IMR-90 (cell line): ENCODE data around the gene CACNB3. TPM values are rescaled to one million over a fixed set of nuclear protein-coding genes. Genes with fewer than 3 reads are reported as not detected.

Experiments
- ATAC-seq: fragments of 200-7000 bp; cut with Tn5 transposase; 2 replicates; pipeline ENCODE4 v1.9.1; 2020; ENCODE audit warnings: low read depth, mild to moderate bottlenecking, moderate library complexity
- BruUV-seq: library from RNA; stranded (reverse); fragments of 400-500 nt; replicated peaks from 2 replicates; lab custom pipeline; 2021; lab: Mats Ljungman, UMichigan
- CTCF ChIA-PET: fragments of 300-600 bp; formaldehyde crosslinking; extraction: SDS; loops from one replicate; lab custom pipeline; 2021; ENCODE audit warnings: antibody characterized with exemption; lab: Yijun Ruan, JAX
- POLR2A ChIA-PET: fragments of 300-600 bp; sonication (Branson Sonifier 250); formaldehyde crosslinking; loops from one replicate; lab custom pipeline; 2022; ENCODE audit warnings: antibody characterized with exemption; ENCODE audit not compliant: unreplicated experiment; lab: Charles Lee
- DNase-seq: peaks from one replicate; pipeline ENCODE4 v3.0.0; 2013
- H2AFZ ChIP-seq: replicated peaks from 2 replicates; pipeline ENCODE3; 2013; ENCODE audit warnings: low read length, mild to moderate bottlenecking; ENCODE audit not compliant: poor library complexity
- H2AK5ac ChIP-seq: 2 replicates; pipeline ENCODE4 v1.6.1; 2013; ENCODE audit warnings: low read depth, low read length, inconsistent platforms
- H2AK9ac ChIP-seq: replicated peaks from 2 replicates; pipeline ENCODE3; 2013; ENCODE audit warnings: mild to moderate bottlenecking, low read depth, low read length, moderate library complexity; ENCODE audit not compliant: poor library complexity
- H2BK120ac ChIP-seq: 2 replicates; pipeline ENCODE4 v1.6.1; 2013; ENCODE audit warnings: low read depth, low read length, inconsistent platforms
- H2BK15ac ChIP-seq: 3 replicates; pipeline ENCODE4 v1.6.1; 2013; ENCODE audit warnings: low read depth, low read length, inconsistent platforms
- H2BK20ac ChIP-seq: 2 replicates; pipeline ENCODE4 v1.6.1; 2013; ENCODE audit warnings: low read depth, mild to moderate bottlenecking, inconsistent platforms, low read length, moderate library complexity
- H2BK5ac ChIP-seq: 2 replicates; pipeline ENCODE4 v1.6.1; 2013; ENCODE audit warnings: mild to moderate bottlenecking, low read depth, low read length, inconsistent platforms; ENCODE audit not compliant: poor library complexity, severe bottlenecking
- H3K14ac ChIP-seq: replicated peaks from 2 replicates; pipeline ENCODE4 v1.6.1; 2013; ENCODE audit warnings: low read depth, low read length, inconsistent platforms
- H3K18ac ChIP-seq: 2 replicates; pipeline ENCODE4 v1.6.1; 2013; ENCODE audit warnings: low read depth, low read length, control low read depth
- H3K23ac ChIP-seq: 2 replicates; pipeline ENCODE4 v1.6.1; 2013; ENCODE audit warnings: low read depth, low read length, inconsistent platforms
- H3K27ac ChIP-seq: 2 replicates; pipeline ENCODE4 v1.5.1; 2013; ENCODE audit warnings: mild to moderate bottlenecking, control low read depth, low read length; ENCODE audit not compliant: insufficient read depth
- H3K27me3 ChIP-seq: 2 replicates; pipeline ENCODE4 v1.6.1; 2013; ENCODE audit warnings: low read length; ENCODE audit not compliant: control insufficient read depth, insufficient read depth
- H3K36me3 ChIP-seq: 2 replicates; pipeline ENCODE4 v1.6.1; 2013; ENCODE audit warnings: low read length, mixed read lengths; ENCODE audit not compliant: control insufficient read depth, insufficient read depth
- H3K4ac ChIP-seq: 2 replicates; pipeline ENCODE4 v1.6.1; 2013; ENCODE audit warnings: low read depth, low read length, inconsistent platforms
- H3K4me1 ChIP-seq: 2 replicates; pipeline ENCODE4 v1.6.1; 2013; ENCODE audit warnings: low read length, mixed read lengths; ENCODE audit not compliant: control insufficient read depth, insufficient read depth
- H3K4me2 ChIP-seq: 2 replicates; pipeline ENCODE4 v1.6.1; 2013; ENCODE audit warnings: low read depth, mild to moderate bottlenecking, control low read depth, low read length, moderate library complexity
- H3K4me3 ChIP-seq: 2 replicates; pipeline ENCODE4 v1.5.1; 2013; ENCODE audit warnings: low read depth, mild to moderate bottlenecking, control low read depth, low read length, moderate library complexity; ENCODE audit not compliant: insufficient read depth
- H3K56ac ChIP-seq: 2 replicates; pipeline ENCODE4 v1.6.1; 2013; ENCODE audit warnings: low read length, inconsistent platforms; ENCODE audit not compliant: insufficient read depth; ENCODE audit errors: extremely low read depth
- H3K79me1 ChIP-seq, 2 experiments: 2 replicates each; pipeline ENCODE4 v1.6.1; 2013; ENCODE audit warnings: low read length in 2 of 2, inconsistent platforms in 1 of 2, low read depth in 1 of 2
- H3K9ac ChIP-seq: 2 replicates; pipeline ENCODE4 v1.6.1; 2013; ENCODE audit warnings: low read depth, low read length, control low read depth
- H3K9me1 ChIP-seq: 2 replicates; pipeline ENCODE4 v1.6.1; 2013; ENCODE audit warnings: low read length, inconsistent platforms; ENCODE audit not compliant: insufficient read depth
- H3K9me3 ChIP-seq: 2 replicates; pipeline ENCODE4 v1.6.1; 2013; ENCODE audit warnings: low read length; ENCODE audit not compliant: control insufficient read depth, insufficient read depth
- H4K20me1 ChIP-seq: 2 replicates; pipeline ENCODE4 v1.6.1; 2013; ENCODE audit warnings: low read length, inconsistent platforms; ENCODE audit not compliant: insufficient read depth
- H4K5ac ChIP-seq: 2 replicates; pipeline ENCODE4 v1.6.1; 2013; ENCODE audit warnings: mild to moderate bottlenecking, low read depth, low read length, control low read depth
- H4K8ac ChIP-seq, 2 experiments: 2 replicates each; pipeline ENCODE4 v1.6.1; 2013; ENCODE audit warnings: low read depth in 2 of 2, low read length in 2 of 2, control low read depth in 1 of 2, inconsistent platforms in 1 of 2
- H4K91ac ChIP-seq: 2 replicates; pipeline ENCODE4 v1.6.1; 2013; ENCODE audit warnings: low read depth, low read length, inconsistent platforms; ENCODE audit not compliant: insufficient read depth
- CTCF ChIP-seq: conservative IDR thresholded peaks from 2 replicates; pipeline ENCODE4 v1.5.1; 2012; ENCODE audit warnings: mild to moderate bottlenecking, low read depth, low read length, improper control_type of control experiment
- MAZ ChIP-seq: IDR thresholded peaks from 2 replicates; pipeline ENCODE4 v1.6.1; 2012; ENCODE audit warnings: low read depth, mild to moderate bottlenecking, low read length, improper control_type of control experiment, moderate library complexity, borderline replicate concordance
- MXI1 ChIP-seq: IDR thresholded peaks from 2 replicates; pipeline ENCODE4 v1.6.1; 2012; ENCODE audit warnings: low read depth, mild to moderate bottlenecking, low read length, moderate library complexity, borderline replicate concordance
- WGBS, 2 experiments: methylation state at CpG; one replicate each; pipeline versions ENCODE4 v1.1.5 to v1.1.7; 2013; ENCODE audit warnings: missing lambda C conversion rate in 2 of 2; ENCODE audit not compliant: insufficient read length in 1 of 2; ENCODE audit errors: extremely low coverage in 2 of 2; 5-methylcytosine and 5-hydroxymethylcytosine counted together
- dilution Hi-C: fragments of 300-500 bp; cut with HindIII; formaldehyde crosslinking; loops from one replicate; pipeline ENCODE4 v1.14.3; 2018; ENCODE audit warnings: low sequenced_read_pairs; ENCODE audit not compliant: unreplicated experiment
- in situ Hi-C: fragments of 300-500 bp; cut with MboI; formaldehyde crosslinking; loops from 3 replicates; pipeline ENCODE4 v1.14.3; 2019; ENCODE audit warnings: low sequenced_read_pairs, inconsistent platforms, mixed read lengths
- intact Hi-C: fragments of 100-400 bp; cut with micrococcal nuclease; formaldehyde crosslinking; loops from 2 replicates; pipeline ENCODE4 v1.10.0; 2022
- polyA plus RNA-seq, 3 experiments: library from polyadenylated mRNA; depleted of rRNA; stranded (reverse); fragments of >200 nt; gene quantifications; 2 replicates each; pipeline ENCODE4 v1.2.3, GENCODE V29; 2012; ENCODE audit warnings: low replicate concordance in 1 of 3
- total RNA-seq: library from RNA; depleted of rRNA; stranded (reverse); fragments of >200 nt; gene quantifications from 2 replicates; pipeline ENCODE4 v1.2.3, GENCODE V29; 2012

Gene CACNB3
- total and polyA plus RNA-seq, 2 of the 4 experiments (the other 2 are of a cell fraction): 18.1 to 45.1 TPM

- Histone ChIP-seq H3K4me3 (peak overlapping the region; percentile 55), H3K9me1 (peaks cover 35% of the 10 kb centered on the region), H3K23ac (peak overlapping the region; percentile 81), H3K27ac (peak overlapping the region; percentile 97), H2BK5ac (peak overlapping the region; percentile 95), H3K36me3 (no peaks in the 10 kb centered on the region; the same call in 1 of the 2 replicates), H4K5ac (peak overlapping the region; percentile 29), H3K14ac (peak overlapping the region; percentile 95), H3K18ac (peak overlapping the region; percentile 56), H2AK9ac (peak overlapping the region; percentile 94), H4K8ac (peak overlapping the region; percentile 17 to 98; a peak in 3 of 4 replicates), H2AFZ (peak overlapping the region; percentile 96), H3K79me1 (peaks cover 43 to 84% of the 10 kb centered on the region in 2 experiments), H3K4ac (peak overlapping the region; percentile 94), H3K9me3 (no peaks in the 10 kb centered on the region), H3K27me3 (no peaks in the 10 kb centered on the region), H4K20me1 (0 out of 2 replicates have a peak, but pooled peaks cover 4% of the 10 kb centered on the region), H2BK15ac (peak overlapping the region; percentile 16; the same call in 1 of the 3 replicates), H3K9ac (peak overlapping the region; percentile 93), H2BK120ac (peak overlapping the region; percentile 43), H2AK5ac (peak overlapping the region; percentile 99), H3K56ac (peak overlapping the region; percentile 95), H3K4me1 (peaks cover 38% of the 10 kb centered on the region), H3K4me2 (peak overlapping the region; percentile 65), H4K91ac (peak overlapping the region; percentile 95), H2BK20ac (no peak overlapping the region)
- BruUV-seq: no TSS peak
- DNase-seq: peak; percentile 78
- dilution Hi-C loops: no loop called here
- intact Hi-C loops: no loop called here
- TF ChIP-seq CTCF (no peak), MAZ (peak; percentile 90; the same call in 1 of the 2 replicates), MXI1 (peak; percentile 92; the same call in 1 of the 2 replicates)
- POLR2A ChIA-PET: interaction anchor here (0.7 kb wide), 1 partner anchor 17 kb away, joined by 3 read pairs; no protein-coding TSS in a partner anchor
- CTCF ChIA-PET: interaction anchor here (0.5 to 3.1 kb wide), 9 partner anchors 11 to 165 kb away, joined by 3 to 11 read pairs (median 5); no protein-coding TSS in a partner anchor
- in situ Hi-C loops: no loop called here
- ATAC-seq: peak; percentile 47
- WGBS, 2 experiments: 1% methylated on average over 24 of the region's 54 CpGs; no CpG with 5 or more reads in 1 of the 2 experiments
These were observed 2.9 kb upstream of the CACNB3 start for GRCh38 chr12:48815126-48816110.
